Muscle of arm (tissue), 12 donors: ENCODE results near the gene NID2. TPM values are rescaled to one million over a fixed set of nuclear protein-coding genes. Genes with fewer than 3 reads are reported as not detected.

Experiments used
- DNase-seq: peaks from one replicate; pipeline ENCODE4 v3.0.0-alpha.2; 2013
- polyA plus RNA-seq, 12 donors: library from polyadenylated mRNA; unstranded; fragments of 120-200 nt; gene quantifications; one replicate each; pipeline ENCODE4 v1.2.1, GENCODE V29; 2013; ENCODE audit not compliant: insufficient read length in 12 of 12

Gene NID2
- polyA plus RNA-seq, 12 donors: 77.8 to 134 (median 103) TPM; not detected in 1

GRCh38 chr14:52080808-52081755 lies 12.2 kb upstream of the NID2 start:
- no peak for DNase-seq

GRCh38 chr14:52080158-52080800 lies 11.4 kb upstream of the NID2 start:
- no peak for DNase-seq

GRCh38 chr14:52079239-52079959 lies 10.5 kb upstream of the NID2 start:
- DNase-seq: no peak

DNA sequence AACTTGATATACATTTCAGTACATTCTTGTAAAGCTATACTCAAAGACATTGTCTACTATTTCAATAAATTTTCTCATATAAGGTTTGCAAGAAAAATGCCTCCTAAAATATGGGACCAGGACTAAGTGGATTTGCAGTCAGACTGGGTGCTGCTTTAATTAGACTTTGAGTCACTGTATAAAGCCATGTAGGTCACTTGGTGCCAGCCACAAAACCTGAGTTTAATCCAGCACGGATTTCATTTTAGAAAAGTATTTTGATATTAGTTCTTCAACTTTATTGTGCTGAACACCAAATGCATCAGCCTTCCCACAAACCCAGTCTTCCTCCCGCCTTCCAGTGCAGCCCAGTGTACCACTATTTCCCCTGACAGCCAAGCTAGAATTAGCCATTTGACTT lies 9.9 kb upstream of the NID2 start:
- DNase-seq: no peak

DNA sequence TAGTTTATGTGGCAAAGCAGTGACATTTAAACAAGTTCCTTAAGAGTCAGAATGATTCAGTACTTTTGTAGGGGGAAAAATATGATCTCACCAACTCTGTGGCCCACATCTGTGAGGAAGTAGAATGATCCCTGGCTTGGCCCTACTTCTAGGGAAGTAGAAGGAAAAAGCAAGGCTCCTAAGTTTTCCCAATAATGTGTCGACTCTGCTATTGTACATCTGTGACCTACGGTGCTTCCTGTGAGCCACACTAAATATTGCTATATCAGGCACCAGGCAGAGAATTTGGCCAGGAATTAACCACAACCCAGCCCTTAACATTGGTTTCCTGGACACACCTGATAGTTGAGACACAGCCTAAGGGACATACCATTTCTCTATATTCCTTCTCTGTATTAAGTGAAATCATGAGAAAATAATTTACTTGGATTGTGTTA lies 9.3 kb upstream of the NID2 start:
- no peak for DNase-seq

DNA sequence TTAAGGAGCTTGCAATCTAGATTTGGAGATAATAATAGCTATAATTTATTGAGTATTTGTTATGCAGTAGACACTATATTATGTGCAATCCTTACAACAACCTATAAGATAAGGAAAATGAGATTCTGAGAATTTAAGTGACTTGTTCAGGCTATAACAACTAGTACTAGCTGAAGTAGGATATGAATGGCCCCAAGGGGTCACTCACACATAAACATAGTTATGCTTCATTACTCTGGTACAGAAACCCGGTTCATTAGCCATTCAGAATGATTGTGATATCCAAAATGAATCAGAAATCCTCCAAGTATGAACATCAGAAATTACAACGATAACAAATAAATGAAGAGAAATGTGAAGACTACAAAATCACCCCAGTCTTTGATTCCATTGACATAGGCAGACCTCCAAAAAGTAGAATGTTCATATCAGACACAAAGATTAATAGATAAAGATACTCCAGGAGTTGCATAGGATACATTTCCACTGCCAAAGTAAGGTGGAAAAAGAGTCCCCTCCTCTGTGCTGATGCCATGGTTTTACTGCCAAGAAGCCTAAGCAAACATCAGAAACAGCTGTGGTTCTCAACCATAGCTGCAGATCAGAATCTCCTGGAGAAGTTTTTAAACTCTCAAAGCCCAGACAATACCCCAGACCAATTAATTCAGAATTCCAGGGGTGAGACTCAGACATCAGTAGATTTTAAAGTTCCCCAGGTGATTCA lies 8.6 kb upstream of the NID2 start:
- no peak for DNase-seq

DNA sequence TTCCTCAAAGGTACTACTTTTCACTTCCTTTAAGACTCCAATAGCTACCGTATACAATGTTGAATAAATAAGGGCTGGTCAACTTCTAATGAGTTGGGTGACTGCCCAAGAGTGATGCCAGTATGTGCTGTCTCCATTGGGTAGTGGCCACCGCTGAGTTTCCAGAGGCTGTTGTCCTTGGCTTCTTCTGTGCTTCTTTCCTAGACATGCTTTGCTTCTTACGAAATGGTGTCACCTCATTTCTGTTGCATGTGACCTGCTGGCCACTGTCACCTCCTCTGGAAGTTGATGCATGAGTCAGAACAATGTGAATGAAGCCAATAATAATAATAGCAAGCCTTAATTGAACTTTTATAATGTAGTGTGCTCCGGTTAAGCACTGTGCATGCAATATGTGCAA lies 7.5 kb upstream of the NID2 start:
- no peak for DNase-seq

DNA sequence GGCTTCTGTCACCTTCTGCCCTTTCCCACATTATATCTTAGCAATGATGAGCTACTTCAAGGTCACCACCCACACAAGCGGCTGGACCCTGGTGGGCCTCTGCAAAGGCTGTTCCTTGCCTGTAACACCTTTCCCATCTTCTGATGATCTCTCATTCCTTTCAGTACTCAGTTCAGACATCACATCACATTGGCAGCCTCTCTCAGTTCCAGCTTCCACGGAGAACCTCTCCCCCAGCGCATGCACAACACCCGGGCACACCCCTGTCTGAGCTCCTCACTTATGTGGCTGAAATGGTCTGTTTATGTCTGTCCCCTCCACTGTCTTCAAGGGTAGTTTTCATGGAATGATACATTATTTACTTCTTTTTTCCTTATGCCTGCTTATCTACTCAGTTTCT lies 6.5 kb upstream of the NID2 start:
- no peak for DNase-seq

GRCh38 chr14:52073251-52073650 lies 4.4 kb upstream of the NID2 start:
- DNase-seq: no peak

DNA sequence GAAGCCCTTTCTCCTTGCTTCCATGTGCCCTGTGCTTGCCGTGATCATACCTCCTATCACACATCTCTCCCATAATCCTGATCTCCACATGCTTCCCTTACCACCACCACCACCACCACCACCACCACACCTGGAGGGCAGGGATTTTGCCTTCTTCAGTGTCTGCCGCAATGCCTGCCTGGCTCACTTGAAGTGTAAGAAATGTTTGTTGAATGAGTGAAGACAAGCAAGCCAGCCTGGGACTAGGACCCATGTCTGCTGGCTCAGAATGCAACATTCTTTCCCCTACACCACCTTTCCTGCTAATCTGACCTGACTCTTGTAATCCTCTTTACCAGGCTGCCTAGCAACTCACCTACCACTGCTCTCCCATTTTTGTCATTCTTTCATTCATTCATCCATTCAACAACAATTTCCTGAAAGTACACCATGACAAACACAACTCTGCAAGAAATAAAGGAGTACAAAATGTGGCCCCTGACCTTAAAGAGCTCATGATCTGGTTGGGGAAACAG lies 3.5 kb upstream of the NID2 start:
- no peak for DNase-seq

GRCh38 chr14:52071675-52072074 lies 2.8 kb upstream of the NID2 start:
- no peak for DNase-seq

DNA sequence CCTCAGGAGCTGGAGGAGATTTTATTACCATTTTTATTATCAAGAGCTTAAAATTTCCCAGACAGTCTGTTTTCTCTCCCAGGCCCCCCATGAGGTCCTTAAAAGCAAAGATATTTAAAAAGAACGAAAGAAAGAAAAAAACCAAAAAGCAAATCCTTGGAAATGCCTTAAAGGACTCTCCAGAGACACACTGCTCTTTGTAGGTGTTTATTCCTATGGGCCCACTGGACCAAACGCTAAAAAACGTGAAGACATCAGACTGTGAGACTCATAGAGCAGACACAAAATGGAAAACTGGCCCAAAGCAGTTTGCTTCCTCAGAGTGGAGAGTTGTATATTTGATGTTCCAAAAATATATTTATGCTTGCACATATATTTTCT lies 1.2 kb upstream of the NID2 start:
- DNase-seq: no peak

DNA sequence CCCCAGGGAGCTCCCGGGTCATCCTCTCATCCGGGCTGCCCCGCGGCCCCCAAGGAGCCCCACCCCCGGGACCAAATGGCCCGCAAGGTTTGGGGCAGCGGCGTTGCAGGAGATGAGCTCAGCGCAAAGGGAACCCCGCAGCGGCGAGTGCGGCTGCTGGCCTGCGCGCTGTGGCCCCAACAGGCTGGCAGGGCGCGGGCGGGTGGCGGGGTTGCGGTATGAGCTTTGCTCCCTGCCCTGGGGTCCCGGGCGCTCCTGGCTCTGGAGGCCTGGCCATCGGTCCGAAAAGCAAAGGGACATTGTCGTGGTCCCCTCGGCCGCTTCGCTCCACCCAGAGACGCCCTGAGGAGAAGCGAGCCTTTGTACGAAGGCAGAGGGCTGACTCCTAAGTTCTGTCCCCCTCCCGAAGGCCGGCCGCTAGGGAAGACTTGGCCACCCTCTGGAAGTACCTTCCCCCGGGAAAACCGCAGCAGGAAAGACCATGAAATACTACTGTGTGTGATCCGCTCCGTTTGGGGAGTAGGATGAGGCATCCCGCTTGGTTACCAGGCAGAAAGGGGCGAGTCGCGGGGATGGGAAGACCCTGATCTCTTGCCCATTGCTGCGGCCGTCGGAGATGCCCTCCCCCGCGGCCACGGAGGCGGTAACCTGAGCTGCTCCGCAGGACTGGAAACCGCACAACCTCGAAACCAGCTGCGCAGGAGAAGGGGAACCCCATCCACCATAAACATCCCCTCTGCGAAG lies 620 bp upstream of the NID2 start:
- DNase-seq: no peak

DNA sequence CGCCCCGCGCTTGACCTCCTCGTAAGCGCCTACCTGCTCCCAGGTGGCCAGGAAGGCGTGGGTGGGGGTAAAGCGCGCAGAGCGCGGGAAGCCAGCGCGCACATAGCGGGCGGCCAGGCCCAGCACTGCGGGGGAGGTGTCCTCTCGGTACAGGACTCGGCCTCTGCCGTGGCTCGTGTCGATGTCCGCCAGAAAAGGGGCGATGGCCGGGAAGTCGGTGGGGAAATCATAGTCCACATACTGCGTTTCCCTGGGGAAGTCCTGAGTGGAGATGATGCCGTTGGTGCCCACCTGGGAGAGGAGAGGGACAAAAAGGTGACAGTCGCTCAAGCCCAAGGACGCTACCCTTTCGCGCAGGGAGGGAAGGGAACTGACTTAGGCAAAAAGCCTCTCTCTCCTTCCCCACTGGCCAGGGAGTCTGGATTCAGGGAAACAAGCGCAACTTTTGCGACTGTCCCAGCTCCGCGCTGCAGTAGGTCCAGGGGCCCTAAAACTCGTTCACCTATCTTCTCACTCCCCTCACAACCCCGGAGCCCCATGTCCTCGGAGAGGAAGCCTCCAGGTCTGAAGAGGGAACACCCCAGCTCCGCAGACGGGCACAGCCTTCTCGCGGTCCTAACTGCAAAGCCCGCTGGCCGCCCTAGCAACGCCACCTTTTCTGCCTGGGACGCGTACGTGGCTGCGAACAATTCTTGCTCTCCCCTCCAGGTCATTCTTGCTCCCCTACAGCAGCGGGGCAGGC lies 815 bp downstream of the NID2 start:
- DNase-seq: no peak

DNA sequence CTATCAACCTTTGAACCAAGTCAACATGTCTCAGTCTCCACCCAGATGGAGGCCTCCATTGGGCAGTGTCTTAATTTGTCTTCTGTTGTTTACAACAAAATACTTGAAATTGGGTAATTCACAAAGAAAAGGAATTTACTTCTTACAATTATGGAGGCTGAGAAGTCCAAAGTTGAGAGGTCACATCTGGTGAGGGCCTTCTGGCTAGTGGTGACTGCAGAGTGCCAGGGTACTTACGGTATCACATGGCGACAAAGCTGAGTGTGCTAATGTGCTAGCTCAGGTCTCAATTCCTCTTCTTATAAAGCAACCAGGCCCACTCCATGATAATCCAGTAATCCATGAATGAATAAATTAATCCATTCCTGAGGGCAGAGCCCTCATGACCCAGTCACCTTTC lies 4.7 kb downstream of the NID2 start:
- DNase-seq: no peak

GRCh38 chr14:52063052-52063462 lies 5.8 kb downstream of the NID2 start:
- DNase-seq: no peak

DNA sequence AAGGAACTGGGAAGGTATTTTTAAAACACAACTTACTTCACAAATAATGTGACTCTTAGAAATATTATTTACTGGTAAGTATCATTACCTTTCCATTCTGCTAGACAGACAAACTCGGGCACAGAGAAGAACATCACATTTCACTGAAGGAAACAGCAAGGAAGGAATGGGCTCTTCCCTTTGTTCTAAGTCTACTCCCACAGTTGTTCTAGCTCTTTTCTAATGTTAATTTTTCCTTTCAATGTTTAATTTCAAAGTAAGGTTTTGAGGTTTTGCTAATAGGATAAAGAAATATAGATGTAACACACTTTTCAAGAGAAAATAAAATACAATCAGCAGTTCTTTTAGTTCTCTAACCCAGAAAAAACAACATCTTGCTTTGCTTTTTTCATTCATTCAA lies 7.0 kb downstream of the NID2 start:
- DNase-seq: no peak

DNA sequence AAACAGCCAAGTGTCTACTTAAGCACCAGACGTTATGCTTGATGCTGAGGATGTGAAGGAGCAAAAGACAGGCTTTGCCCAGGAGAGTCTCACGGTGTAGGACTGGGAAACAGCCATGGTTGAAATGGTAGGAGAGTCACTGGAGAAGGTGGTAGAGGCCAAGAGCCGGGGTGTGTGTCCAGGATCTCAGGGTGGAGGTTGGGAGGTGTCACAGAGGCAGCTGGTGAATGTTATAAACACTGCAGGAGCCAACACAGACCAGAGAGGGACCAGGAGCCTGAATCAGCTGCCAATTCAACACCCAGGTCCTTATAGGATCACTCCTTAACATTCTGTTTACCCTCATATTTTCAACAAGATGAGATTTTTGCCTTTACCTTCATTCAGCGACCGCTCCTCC lies 7.5 kb downstream of the NID2 start:
- no peak for DNase-seq

DNA sequence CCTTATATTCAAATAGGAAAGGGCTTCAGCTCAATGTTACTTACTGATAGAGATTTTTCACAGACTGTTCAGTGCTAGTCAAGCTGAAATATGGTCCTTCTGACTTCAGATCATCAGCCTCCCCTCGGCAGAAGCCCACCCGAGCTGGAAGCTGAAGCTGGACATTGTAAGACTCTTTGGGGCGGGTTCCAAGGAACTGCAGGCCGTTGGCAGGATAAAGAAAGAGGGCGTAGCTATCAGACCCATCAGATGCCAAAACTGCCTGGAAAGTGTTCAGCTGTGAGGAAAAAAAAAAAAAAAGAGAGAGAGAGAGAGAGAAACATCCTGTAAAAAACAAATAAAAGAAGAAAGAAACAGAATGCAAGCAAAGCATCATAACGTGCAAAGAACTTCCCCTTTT lies 8.8 kb downstream of the NID2 start:
- DNase-seq: peak; percentile 60

- DNase-seq: no peak
Observed at GRCh38 chr14:52059649-52060048, 9.2 kb downstream of the NID2 start.
